Epithelial cell of proximal tubule (primary cell): ENCODE measurements around the gene EFL1. TPM values are rescaled to one million over a fixed set of nuclear protein-coding genes. Genes with fewer than 3 reads are reported as not detected.

Experiments used
- DNase-seq: peaks from one replicate; pipeline ENCODE4 v3.0.0-alpha.2; 2011; ENCODE audit warnings: low read depth
- H3K4me3 ChIP-seq: 2 replicates; pipeline ENCODE4 v1.5.1; 2011; ENCODE audit warnings: low read depth, mild to moderate bottlenecking, low read length
- CTCF ChIP-seq: conservative IDR thresholded peaks from 2 replicates; pipeline ENCODE4 v1.5.1; 2012; ENCODE audit warnings: low read depth, mild to moderate bottlenecking, low read length
- total RNA-seq: library from RNA; depleted of rRNA; stranded (reverse); fragments of >200 nt; gene quantifications from 2 replicates; pipeline ENCODE4 v1.2.3, GENCODE V29; 2015

The EFL1 gene
- total RNA-seq, 1 donor from 2014 or later: 16.6 TPM

GRCh38 chr15:82122746-82123400 lies 139.7 kb downstream of the EFL1 start:
- no peak overlapping the region for H3K4me3 ChIP-seq
- TF ChIP-seq CTCF: no peak
- DNase-seq: peak; percentile 65

- no peak for DNase-seq
- TF ChIP-seq CTCF: no peak
- no peak overlapping the region for H3K4me3 ChIP-seq
Observed at GRCh38 chr15:82118040-82118439, 144.5 kb downstream of the EFL1 start.

GRCh38 chr15:82117296-82117695 lies 145.2 kb downstream of the EFL1 start:
- DNase-seq: no peak
- TF ChIP-seq CTCF: no peak
- no peak overlapping the region for H3K4me3 ChIP-seq

- no peak for TF ChIP-seq CTCF
- DNase-seq: no peak
- H3K4me3 ChIP-seq: no peak overlapping the region
Observed at GRCh38 chr15:82114660-82115059, 147.9 kb downstream of the EFL1 start.

- no peak for TF ChIP-seq CTCF
- DNase-seq: no peak
- H3K4me3 ChIP-seq: no peak overlapping the region
Observed at GRCh38 chr15:82113106-82113715, 149.3 kb downstream of the EFL1 start.

- TF ChIP-seq CTCF: no peak
- no peak for DNase-seq
- H3K4me3 ChIP-seq: no peak overlapping the region
Observed at GRCh38 chr15:82111918-82112317, 150.6 kb downstream of the EFL1 start.

- no peak for TF ChIP-seq CTCF
- H3K4me3 ChIP-seq: no peak overlapping the region
- DNase-seq: no peak
Observed at GRCh38 chr15:82110144-82110543, 152.4 kb downstream of the EFL1 start.
